GM18873 (cell line): ENCODE results near the gene CABLES1.
A peak's percentile ranks its signal among the peaks of the same experiment; 100 is the strongest.
"Not testable (repeated sequence)": the region's sequence is repeated elsewhere in the genome, so short reads cannot be mapped to it uniquely, and the experiment has no call there.

Source experiments
- ATAC-seq: cut with Tn5 transposase; IDR thresholded peaks from one replicate; pipeline ENCODE4 v1.9.1; 2021; ENCODE audit warnings: mild to moderate bottlenecking, moderate library complexity, moderate number of reproducible peaks; ENCODE audit not compliant: unreplicated experiment, low FRiP score

Gene CABLES1, protein sequence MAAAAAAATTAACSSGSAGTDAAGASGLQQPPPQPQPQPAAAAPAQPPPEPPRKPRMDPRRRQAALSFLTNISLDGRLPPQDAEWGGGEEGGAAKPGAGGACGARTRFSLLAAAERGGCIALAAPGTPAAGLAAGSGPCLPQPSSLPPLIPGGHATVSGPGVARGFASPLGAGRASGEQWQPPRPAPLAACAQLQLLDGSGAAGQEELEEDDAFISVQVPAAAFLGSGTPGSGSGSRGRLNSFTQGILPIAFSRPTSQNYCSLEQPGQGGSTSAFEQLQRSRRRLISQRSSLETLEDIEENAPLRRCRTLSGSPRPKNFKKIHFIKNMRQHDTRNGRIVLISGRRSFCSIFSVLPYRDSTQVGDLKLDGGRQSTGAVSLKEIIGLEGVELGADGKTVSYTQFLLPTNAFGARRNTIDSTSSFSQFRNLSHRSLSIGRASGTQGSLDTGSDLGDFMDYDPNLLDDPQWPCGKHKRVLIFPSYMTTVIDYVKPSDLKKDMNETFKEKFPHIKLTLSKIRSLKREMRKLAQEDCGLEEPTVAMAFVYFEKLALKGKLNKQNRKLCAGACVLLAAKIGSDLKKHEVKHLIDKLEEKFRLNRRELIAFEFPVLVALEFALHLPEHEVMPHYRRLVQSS

DNA sequence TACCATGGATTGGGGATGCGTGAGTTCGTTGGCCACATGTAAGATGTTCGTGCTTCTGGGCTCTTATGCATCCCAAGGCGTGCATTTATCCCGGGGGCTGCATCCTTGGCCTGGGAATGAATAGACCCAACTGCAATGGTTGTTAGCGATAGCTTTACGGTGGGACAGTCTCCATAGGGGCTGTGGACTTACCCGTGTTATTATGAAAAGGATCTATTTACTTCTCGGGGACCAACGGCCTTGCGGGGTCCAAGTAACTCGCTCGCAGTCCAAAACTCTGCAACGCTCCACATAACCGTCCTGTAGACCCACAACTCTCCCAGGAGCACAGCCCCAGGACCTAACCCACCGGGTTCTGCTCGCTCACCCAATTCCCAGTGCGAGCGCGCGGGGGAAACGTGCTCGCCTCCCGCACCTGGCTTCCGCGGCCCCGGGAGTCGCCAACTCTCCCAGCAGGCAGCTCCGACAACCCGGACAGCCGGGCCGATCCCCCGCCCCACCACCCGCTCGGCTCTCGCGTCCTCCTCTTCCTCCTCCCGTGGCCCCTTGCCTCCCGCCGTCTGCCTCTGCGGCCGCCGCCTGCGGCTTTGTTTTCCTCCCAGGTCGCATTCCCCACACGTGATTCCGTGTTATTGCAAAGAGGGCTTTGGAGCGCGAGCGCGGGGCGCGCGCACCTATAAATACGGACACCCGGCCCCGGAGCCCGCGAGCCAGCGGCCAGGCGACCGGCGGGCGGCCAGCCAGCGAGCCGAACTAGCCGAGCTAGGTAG lies at the start of gene CABLES1:
Gene CABLES1 (plus strand): TSS at position 706 of the 770 bp plus-strand sequence. CDS start 278 bp downstream, outside the sequence.
- no peak for ATAC-seq

DNA sequence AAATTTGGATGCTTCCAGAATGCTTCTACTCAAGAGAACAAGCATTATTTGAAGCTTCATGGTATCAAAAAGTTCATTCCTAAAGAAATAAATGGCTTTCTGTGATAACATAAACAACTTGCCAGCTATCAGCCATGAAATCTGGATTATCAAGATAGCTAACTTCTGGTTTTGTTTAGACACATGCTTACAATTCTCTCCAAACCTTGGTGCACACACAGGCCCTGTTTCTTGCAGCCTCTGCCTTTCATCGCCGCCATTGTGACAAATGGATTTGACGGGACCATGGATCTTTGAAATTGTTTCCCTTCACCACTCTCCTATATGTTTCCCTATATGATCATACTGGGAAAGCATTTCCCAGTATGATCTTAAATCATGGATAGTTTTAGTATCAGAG lies 47.9 kb upstream of the CABLES1 start:
- no peak for ATAC-seq

DNA sequence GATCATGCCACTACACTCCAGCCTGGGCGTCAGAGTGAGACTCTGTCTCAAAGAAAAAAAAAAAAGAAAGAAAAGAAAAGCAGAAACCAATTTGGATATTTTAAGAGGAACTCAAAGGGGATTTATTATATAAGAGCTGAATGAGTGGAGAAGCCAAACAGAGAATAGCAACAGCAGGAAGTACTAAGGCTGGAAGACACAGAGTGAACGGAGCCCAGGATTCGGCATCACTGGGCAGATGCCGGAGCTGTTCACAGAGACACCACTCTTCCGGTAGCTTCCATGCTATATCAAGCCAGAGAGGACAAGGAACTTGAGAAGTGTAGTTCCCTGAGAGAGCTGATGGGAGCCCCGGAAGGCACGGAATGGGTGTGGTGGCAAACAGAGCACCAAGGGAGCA lies 47.0 kb upstream of the CABLES1 start:
- ATAC-seq, result no peak

DNA sequence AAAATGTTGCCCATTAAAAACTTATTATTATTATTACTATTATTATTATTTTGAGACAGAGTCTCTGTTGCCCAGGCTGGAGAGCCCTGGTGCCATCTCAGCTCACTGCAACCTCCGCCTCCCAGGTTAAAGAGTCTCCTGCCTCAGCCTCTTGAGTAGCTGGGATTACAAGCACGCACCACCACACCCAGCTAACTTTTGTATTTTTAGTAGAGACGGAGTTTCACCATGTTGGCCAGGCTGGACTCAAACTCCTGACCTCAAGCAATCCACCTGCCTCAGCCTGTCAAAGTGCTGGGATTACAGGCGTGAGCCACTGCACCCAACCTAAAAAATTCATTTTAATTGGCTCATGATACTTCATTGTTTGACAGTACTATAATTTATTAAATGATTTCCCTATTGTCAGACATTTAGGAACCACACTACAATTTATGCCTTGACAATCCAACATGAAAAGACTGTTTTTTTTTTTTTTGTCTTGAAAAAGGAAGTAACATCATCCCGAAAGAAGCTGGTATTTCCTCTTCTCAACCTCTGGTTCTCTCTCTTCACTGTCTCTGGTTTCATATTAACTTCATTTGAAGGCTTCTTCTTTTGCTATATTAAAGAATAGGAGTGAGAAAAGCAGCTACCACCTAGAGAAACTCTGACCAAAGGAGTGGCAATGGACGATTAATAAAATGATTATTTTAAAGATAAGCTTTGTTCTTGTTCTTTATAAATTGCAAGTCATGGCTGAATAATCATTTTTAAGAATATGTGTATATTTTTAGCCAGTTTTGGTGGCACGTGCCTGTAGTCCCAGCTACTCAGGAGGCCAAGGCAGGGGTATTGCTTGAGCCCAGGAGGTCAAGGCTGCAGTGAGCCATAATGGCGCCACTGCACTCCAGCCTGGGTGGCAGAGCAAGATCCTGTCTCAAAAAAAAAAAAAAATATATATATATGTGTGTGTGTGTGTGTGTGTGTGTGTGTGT lies 44.0 kb upstream of the CABLES1 start:
- ATAC-seq, result peak; percentile 72

DNA sequence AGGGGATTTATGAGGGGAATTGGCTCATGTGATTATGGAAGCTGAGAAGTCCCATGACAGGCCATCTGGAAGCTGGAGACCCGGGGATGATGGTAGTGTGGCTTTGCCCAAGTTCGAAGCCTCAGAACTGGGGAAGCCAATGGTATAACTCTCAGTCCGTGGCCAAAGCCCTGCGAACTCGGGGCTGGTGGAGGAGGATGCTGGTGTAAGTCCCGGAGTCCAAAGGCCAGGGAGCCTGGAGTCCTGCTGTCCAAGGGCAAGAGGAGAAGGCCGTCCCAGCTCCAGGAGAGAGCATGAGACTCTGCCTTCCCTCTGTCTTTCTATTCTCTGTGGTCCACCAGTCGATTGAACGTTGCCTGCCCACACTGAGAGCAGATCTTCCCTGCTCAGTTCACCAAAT lies 43.2 kb upstream of the CABLES1 start:
- no peak for ATAC-seq

DNA sequence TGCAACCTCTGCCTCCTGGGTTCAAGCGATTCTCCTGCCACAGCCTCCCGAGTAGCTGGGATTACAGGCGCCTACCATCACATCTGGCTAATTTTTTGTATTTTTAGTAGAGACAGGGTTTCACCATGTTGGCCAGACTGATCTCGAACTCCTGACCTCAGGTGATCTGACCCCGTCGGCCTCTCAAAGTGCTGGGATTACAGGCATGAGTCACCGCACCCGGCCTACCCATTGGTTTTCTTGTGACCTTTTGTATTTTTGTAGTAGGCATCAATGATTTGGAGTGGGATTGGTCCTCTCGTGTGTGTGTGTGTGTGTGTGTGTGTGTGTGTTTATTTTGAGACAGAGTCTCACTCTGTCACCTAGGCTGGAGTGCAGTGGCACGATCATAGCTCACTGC lies 42.2 kb upstream of the CABLES1 start:
- ATAC-seq, result not testable (repeated sequence)

DNA sequence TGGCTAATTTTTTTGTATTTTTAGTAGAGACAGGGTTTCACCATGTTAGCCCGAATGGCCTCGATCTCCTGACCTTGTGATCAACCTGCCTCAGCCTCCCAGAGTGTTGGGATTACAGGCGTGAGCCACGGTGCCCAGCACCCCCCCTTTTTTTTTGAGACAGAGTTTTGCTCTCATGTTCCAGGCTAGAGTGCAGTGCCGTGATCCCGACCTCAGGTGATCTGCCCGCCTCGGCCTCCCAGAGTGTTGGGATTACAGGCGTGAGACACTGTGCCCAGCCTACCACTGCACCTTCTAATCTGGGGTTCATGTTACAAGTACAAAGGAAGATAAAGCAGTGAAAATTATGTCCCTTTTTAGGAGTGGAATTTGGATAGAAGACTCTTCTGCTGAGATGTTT lies 41.5 kb upstream of the CABLES1 start:
- ATAC-seq, result no peak

DNA sequence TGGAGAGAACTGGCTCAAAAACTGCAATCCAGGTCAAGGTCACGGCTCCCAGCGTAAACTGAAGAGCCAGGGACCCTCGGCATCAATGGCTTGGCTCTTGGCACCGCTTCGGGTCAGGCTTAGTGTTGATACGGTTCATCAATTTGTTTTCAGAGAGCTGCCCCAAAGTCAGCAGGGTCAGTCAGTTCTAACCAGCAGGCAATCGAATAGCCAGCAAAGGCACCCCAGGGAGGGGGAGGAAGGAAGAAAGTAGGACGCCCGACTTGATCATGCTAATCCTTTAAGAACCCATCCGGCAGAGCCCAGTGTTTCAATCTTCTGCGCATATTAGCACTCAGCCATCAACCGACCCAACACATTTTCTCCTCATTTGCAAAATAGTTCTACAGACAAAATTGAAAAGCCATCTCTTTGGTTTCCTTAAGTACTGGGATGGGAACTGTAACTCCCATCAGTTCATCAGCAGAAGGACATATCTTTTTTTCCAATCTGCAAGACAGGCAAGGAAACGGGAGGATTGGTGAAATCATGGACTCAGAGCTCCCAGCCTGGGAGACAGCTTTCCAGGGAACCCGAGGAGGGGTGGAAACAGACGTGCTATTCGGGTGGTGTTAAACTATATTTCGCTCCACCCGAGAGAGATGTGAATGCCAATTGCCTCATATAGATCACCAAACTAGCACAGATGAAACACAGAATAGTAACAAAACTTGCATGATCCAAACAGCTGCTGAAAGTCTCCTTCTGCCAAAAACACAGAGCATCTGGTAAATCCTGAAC lies 40.7 kb upstream of the CABLES1 start:
- no peak for ATAC-seq

DNA sequence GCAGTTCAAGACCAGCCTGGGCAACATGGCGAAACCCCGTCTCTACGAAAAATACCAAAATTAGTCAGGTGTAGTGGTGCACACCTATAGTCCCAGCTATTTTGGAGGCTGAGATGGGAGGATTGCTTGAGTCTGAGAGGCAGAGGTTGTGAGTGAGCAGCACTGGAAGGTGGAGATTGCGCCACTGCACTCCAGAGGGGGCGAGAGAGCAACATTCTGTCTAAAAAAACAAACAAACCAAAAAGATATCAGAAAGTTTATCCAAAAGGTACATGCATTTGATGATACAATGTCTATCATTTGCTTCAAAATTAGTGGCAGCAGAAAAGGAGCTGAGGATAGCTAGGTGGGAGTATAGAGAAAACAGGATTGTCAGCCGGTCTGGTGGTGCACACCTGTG lies 39.8 kb upstream of the CABLES1 start:
- no peak for ATAC-seq

DNA sequence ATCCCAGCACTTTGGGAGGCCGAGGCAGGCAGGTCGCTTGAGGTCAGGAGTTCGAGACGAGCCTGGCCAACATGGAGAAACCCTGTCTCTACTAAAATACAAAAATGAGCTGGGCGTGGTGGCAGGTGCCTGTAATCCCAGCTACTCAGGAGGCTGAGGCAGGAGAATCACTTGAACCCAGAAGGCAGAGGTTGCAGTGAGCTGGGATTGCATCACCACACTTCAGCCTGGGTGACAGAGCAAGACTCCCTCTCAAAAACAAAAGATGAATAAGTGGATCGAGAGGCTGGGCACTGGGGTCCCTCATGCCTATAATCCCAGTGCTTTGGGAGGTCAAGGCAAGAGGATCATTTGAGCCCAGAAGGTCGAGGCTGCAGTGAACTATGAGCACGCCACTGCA lies 38.3 kb upstream of the CABLES1 start:
- not testable (repeated sequence) for ATAC-seq

DNA sequence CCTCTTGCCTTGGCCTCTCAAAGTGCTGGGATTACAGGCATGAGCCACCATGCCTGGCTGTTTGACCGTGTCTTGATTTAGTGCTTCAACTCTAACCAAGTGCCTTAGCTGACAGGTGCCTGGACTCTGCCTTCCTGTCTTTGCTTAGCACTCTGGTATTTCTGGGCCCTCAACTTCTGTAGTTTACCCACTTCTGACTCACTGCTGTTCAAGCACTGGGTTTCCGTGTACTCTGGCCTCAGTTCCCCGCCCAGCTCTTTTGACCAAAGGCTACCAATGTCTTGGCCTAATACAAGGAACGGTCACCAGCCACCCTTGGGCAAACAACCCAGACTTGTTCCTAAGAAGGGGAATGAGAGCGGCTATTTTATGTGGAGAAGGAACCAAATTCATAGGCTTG lies 35.7 kb upstream of the CABLES1 start:
- ATAC-seq, result no peak

DNA sequence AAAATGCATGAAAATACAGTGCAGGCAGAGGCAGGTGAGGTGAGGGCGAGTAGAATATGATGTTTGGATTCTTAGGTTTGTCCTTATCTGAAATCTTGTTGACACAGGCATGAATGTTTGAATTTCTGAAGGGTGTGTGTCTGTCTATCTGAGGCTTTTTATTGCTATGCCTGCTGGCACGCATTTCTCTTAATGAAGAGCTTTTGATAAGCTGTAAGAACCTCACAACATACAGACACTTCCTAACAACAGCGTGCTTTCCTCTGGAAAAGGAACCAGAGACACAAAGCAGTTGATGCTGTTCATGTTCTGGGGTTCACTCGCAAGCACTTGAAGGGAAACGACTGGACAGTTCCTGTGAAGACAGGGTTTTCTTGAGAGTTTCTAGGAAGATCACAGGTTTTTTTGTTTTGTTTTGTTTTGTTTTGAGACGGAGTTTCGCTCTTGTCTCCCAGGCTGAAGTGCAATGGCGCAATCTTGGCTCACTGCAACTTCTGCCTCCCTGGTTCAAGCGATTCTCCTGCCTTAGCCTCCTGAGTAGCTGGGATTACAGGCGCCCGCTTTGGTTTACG lies 33.3 kb upstream of the CABLES1 start:
- no peak for ATAC-seq

DNA sequence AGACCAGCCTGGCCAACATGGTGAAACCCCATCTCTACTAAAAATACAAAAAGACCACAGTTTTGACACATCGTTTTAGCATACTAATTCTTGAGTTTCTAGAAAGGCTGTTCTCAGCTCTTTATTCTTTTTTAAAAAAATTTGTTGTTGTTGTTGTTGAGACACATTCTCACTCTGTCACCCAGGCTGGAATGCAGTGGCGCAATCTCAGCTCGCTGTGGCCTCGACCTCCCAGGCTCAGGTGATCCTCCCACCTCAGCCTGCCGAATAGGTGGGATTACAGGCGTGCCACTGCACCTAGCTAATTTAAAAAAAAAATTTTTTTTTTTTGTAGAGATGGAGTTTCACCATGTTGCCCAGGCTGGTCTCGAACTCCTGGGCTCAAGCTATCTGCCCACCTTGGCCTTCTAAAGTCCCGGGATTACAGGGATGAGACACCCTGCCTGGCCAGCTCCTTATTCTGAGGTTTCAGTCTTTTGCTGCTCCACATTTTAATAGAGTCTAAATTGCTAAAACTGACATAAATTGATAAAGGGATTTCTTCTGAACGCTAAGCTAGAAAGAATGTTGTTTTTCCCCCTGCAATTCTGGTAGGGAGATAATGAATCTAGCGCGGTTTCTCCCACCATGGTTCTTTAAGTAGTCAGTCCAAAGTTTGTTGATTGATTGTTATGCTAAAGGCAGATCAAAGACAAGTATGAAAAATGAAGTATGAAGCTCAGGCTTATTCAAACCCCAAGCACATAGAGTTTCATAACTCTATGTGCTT lies 32.6 kb upstream of the CABLES1 start:
- no peak for ATAC-seq

DNA sequence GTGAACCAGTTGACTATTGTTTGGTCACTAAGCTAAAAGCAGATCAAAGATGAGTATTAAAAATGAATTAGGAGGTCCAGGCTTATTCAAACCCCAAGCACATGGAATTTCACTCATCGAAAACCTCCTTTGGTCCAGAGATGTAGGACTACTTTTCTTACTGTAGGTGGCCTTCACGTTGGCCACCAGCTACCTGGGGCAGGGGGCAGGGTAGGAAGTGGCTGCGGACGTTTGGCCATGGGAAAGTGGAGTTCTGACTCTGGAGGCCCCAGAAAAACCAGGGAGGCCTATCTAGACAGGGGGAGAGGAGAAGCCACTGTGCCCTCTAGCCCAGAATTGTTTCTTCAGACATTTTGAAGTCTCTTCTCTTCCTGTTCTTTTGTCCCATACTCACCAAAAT lies 31.8 kb upstream of the CABLES1 start:
- no peak for ATAC-seq

DNA sequence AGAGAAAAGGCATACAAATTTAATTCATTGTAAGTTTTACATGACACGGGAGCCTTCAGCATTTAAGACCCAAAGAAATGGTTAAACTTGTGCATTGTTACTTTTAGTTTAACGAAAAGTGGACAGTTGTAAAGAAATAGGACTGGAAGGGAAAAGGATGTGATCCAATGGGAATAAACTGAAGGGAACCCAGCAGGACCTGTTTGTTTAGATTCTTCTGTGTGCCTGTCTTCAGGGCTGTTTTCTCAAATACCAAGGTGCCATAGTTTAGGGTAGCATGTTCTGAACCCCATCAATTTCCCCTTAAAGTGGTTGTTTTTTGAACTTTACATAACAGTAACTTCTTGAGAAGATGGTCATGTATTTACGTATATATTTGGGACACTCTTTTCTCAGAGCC lies 30.3 kb upstream of the CABLES1 start:
- no peak for ATAC-seq

DNA sequence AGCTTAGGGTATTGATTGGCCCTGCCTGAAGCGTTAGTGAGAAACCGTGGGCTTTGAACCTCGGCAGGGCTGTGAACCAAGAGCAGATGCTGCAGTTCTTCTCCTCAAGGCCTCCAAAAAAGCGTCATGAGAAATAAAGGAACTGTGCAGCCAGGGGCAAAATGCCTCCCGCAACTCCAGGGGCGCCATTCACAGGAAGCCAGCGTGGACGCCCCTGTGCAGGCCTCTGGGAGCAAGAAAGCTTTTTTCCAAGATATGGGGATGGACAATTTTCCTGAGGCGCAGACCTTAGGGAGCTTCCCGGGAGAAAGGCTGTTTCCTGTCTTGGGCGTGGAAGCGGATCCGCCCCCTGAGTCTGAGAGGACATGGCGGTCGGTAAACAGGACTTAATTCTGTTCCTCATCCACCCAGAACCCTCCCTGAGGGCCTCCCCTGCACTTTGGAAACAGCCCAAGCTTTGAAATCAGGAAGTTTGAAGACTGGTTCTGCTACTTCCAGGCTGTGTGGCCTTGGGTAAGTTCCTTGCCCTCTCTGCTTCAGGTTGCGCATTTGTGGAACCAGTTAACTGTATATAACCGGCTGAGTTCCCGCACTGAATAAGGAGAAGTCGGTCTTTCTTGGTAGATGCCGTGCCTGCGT lies 29.6 kb upstream of the CABLES1 start:
- ATAC-seq, result no peak

DNA sequence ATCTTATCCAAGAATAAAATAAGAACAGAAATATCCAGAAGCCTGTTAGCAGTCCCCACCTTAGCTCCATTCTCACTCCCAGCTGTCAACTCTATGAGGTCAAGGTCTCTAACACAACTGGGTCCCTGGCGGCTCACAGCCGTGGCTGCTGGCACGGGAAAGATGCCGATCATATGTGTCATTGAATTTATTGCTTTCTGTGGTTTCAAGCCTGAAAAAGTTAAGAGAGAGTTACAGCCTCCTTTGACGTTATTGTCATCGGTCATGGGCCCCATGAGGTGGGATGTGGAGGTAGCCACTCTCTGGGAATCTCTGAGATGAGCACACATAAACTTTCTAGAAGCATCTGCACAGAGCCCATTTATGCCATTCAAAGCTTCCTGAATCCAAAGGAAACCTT lies 28.7 kb upstream of the CABLES1 start:
- ATAC-seq, result no peak

DNA sequence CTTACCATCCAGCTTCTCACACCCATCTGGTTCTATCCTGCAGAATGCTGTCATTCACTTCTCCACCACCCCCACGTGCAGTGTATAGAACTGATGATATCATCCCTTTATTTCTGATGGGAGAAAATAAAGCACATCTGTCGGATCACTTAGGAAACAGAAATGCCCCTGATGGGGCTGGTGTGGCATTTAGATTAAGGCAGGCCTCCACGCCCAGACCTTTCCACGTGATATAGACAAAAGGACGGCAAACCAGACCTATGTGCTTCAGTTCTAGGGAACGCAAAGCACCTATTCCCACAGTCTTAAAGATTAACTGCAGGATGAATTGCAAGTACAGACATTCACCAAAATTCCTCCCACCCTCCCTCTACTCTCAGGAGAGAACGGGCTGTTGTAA lies 27.6 kb upstream of the CABLES1 start:
- ATAC-seq, result no peak
